HCT116 (cell line): ENCODE measurements around the gene MAFG. TPM values are rescaled to one million over a fixed set of nuclear protein-coding genes. Genes with fewer than 3 reads are reported as not detected.

Source experiments
- ATAC-seq: fragments of 200-7000 bp; cut with Tn5 transposase; 2 replicates; pipeline ENCODE4 v1.9.1; 2020; ENCODE audit warnings: mild to moderate bottlenecking, moderate library complexity
- BruUV-seq: library from RNA; stranded (reverse); fragments of 400-500 nt; replicated peaks from 2 replicates; lab custom pipeline; 2021; lab: Mats Ljungman, UMichigan
- CTCF ChIA-PET: fragments of 300-600 bp; sonication (Branson Sonifier 250); formaldehyde crosslinking; loops from one replicate; lab custom pipeline; 2021; ENCODE audit warnings: antibody characterized with exemption; lab: Charles Lee
- POLR2A ChIA-PET: fragments of 300-600, 350-600 bp; sonication (Branson Sonifier 250); formaldehyde crosslinking; loops from one replicate; lab custom pipeline; 2021; ENCODE audit warnings: antibody characterized with exemption; lab: Charles Lee
- RAD21 ChIA-PET, 2 experiments: fragments of 300-600 bp; sonication (Branson Sonifier 250); formaldehyde crosslinking; loops; one replicate each; lab custom pipeline; 2023; ENCODE audit warnings: low total read pairs in 2 of 2; ENCODE audit not compliant: uncharacterized antibody in 2 of 2, unreplicated experiment in 2 of 2, low non-redundant PET in 1 of 2; lab: Charles Lee
- DNase-seq: peaks from one replicate; pipeline ENCODE4 v3.0.0-alpha.2; 2010; ENCODE audit warnings: low read depth, low spot score
- H2AFZ ChIP-seq: fragments of 200-600 bp; shearing (Covaris generic), sonication (generic); 2 replicates; pipeline ENCODE4 v1.6.1; 2017; ENCODE audit warnings: low read depth, mixed run types, mixed read lengths, antibody characterized with exemption, low read length; ENCODE audit not compliant: poor library complexity, severe bottlenecking
- H3K27ac ChIP-seq: 2 replicates; pipeline ENCODE4 v1.5.1; 2012; ENCODE audit warnings: low read depth, low read length
- H3K27me3 ChIP-seq: fragments of 200-600 bp; sonication (generic); 2 replicates; pipeline ENCODE4 v1.6.1; 2016; ENCODE audit warnings: mixed run types, low read length, mixed read lengths; ENCODE audit not compliant: insufficient read depth
- H3K36me3 ChIP-seq, 2 experiments: fragments of 200-500 bp in 1 of 2; fragments of 200-600 bp in 1 of 2; sonication (Bioruptor generic) in 1 of 2; sonication (generic) in 1 of 2; 2 replicates each; pipeline versions ENCODE4 v1.5.1 to v1.6.1; 2014 to 2016; ENCODE audit warnings: low read length in 2 of 2, inconsistent platforms in 1 of 2, mixed read lengths in 1 of 2, mixed run types in 1 of 2; ENCODE audit not compliant: insufficient read depth in 2 of 2, control insufficient read depth in 1 of 2
- H3K4me1 ChIP-seq, 2 experiments: fragments of 200-600 bp in 1 of 2; sonication (generic) in 1 of 2; 2 replicates each; pipeline versions ENCODE4 v1.5.1 to v1.6.1; 2012 to 2017; ENCODE audit warnings: low read length in 2 of 2, inconsistent platforms in 1 of 2, mild to moderate bottlenecking in 1 of 2, mixed read lengths in 1 of 2, mixed run types in 1 of 2, moderate library complexity in 1 of 2; ENCODE audit not compliant: insufficient read depth in 2 of 2, control insufficient read depth in 1 of 2
- H3K4me2 ChIP-seq: fragments of 200-600 bp; sonication (generic); 2 replicates; pipeline ENCODE4 v1.6.1; 2017; ENCODE audit warnings: mixed run types, low read length, mixed read lengths
- H3K4me3 ChIP-seq, 2 experiments: fragments of 200-600 bp in 1 of 2; sonication (generic) in 1 of 2; replicated peaks in 1 of 2; 2 replicates each; pipeline ENCODE4 v1.5.1; 2011 to 2016; ENCODE audit warnings: low read length in 2 of 2, control low read depth in 1 of 2, low read depth in 1 of 2, mild to moderate bottlenecking in 1 of 2, mixed read lengths in 1 of 2, mixed run types in 1 of 2
- H3K79me2 ChIP-seq: fragments of 200-600 bp; sonication (generic); 2 replicates; pipeline ENCODE4 v1.6.1; 2017; ENCODE audit warnings: mild to moderate bottlenecking, mixed run types, low read length, moderate library complexity, mixed read lengths; ENCODE audit not compliant: insufficient read depth
- H3K9ac ChIP-seq: fragments of 200-600 bp; sonication (generic); 2 replicates; pipeline ENCODE4 v1.6.1; 2016; ENCODE audit warnings: low read length, mixed read lengths
- H3K9me2 ChIP-seq: fragments of 200-600 bp; sonication (generic), shearing (Covaris generic); 2 replicates; pipeline ENCODE4 v1.6.1; 2017; ENCODE audit warnings: mixed run types, mild to moderate bottlenecking, moderate library complexity; ENCODE audit not compliant: insufficient read depth
- H3K9me3 ChIP-seq, 2 experiments: fragments of 200-500 bp in 1 of 2; fragments of 200-600 bp in 1 of 2; sonication (Bioruptor generic) in 1 of 2; sonication (generic) in 1 of 2; 2 replicates each; pipeline ENCODE4 v1.6.1; 2014 to 2017; ENCODE audit warnings: low read length in 2 of 2, mixed read lengths in 2 of 2, inconsistent platforms in 1 of 2, low read depth in 1 of 2, mild to moderate bottlenecking in 1 of 2, mixed run types in 1 of 2, moderate library complexity in 1 of 2; ENCODE audit not compliant: control insufficient read depth in 1 of 2, insufficient read depth in 1 of 2
- H4K20me1 ChIP-seq: fragments of 200-600 bp; sonication (generic), shearing (Covaris generic); 2 replicates; pipeline ENCODE4 v1.6.1; 2017; ENCODE audit warnings: mixed run types, mild to moderate bottlenecking, moderate library complexity; ENCODE audit not compliant: insufficient read depth
- CTCF ChIP-seq, 3 experiments: fragments of 200-600 bp in 1 of 3; sonication (generic) in 1 of 3; IDR thresholded peaks in 2 of 3; conservative IDR thresholded peaks in 1 of 3; 2 replicates each; pipeline ENCODE4 v1.5.1; 2012 to 2017; ENCODE audit warnings: low read depth in 2 of 3, low read length in 2 of 3, antibody characterized with exemption in 1 of 3, borderline replicate concordance in 1 of 3, control low read depth in 1 of 3, mild to moderate bottlenecking in 1 of 3, mixed read lengths in 1 of 3, mixed run types in 1 of 3, moderate library complexity in 1 of 3; ENCODE audit not compliant: insufficient read depth in 1 of 3
- ELF1 ChIP-seq: IDR thresholded peaks from 2 replicates; pipeline ENCODE4 v1.6.1; 2012; ENCODE audit warnings: low read depth, borderline replicate concordance
- MAX ChIP-seq: IDR thresholded peaks from 2 replicates; pipeline ENCODE4 v1.6.1; 2012
- RAD21 ChIP-seq: IDR thresholded peaks from 2 replicates; pipeline ENCODE4 v1.6.1; 2012; ENCODE audit warnings: low read depth, mild to moderate bottlenecking
- SIN3A ChIP-seq: IDR thresholded peaks from 2 replicates; pipeline ENCODE4 v1.6.1; 2012; ENCODE audit warnings: low read depth
- TCF7L2 ChIP-seq: IDR thresholded peaks from 2 replicates; pipeline ENCODE4 v1.7.0; 2011; ENCODE audit warnings: borderline replicate concordance, inconsistent platforms; ENCODE audit not compliant: insufficient read depth, insufficient read length; ENCODE audit errors: extremely low read depth
- YY1 ChIP-seq: IDR thresholded peaks from 2 replicates; pipeline ENCODE4 v1.6.1; 2011; ENCODE audit warnings: low read length, low read depth, moderate library complexity, mild to moderate bottlenecking; ENCODE audit not compliant: insufficient replicate concordance; ENCODE audit errors: extremely low read depth
- ZFX ChIP-seq: fragments of 450-650 bp; IDR thresholded peaks from 2 replicates; pipeline ENCODE4 v1.6.1; 2017
- ZNF274 ChIP-seq: fragments of 200-500 bp; sonication (Bioruptor generic); IDR thresholded peaks from 2 replicates; pipeline ENCODE4 v1.6.1; 2014; ENCODE audit warnings: mild to moderate bottlenecking, low read depth, low read length, inconsistent platforms
- intact Hi-C: fragments of 100-400 bp; cut with micrococcal nuclease; formaldehyde crosslinking; loops from 2 replicates; pipeline ENCODE4 v1.10.0; 2022
- total RNA-seq: library from RNA; stranded (reverse); gene quantifications from one replicate; pipeline ENCODE4 v1.2.1, GENCODE V29; 2021; ENCODE audit not compliant: unreplicated experiment

The MAFG gene
- total RNA-seq, 1 experiment from 2014 or later, result 46.8 TPM

GRCh38 chr17:81908793-81909192 lies 18.7 kb downstream of the MAFG start:
- Histone ChIP-seq H2AFZ (no peak overlapping the region), H3K9me2 (no peaks in the 10 kb centered on the region), H3K4me1 (peaks cover 28 to 36% of the 10 kb centered on the region in 2 experiments), H3K36me3 (peaks cover 6 to 21% of the 10 kb centered on the region in 2 experiments), H3K27ac (no peak overlapping the region; the same call in 1 of the 2 replicates), H3K9me3 (no peaks in the 10 kb centered on the region), H3K27me3 (no peaks in the 10 kb centered on the region), H4K20me1 (no peaks in the 10 kb centered on the region), H3K79me2 (peaks cover 8% of the 10 kb centered on the region; the same call in 1 of the 2 replicates), H3K4me3 (no peak overlapping the region), H3K9ac (no peak overlapping the region), H3K4me2 (no peak overlapping the region)
- ChIA-PET RAD21 (no interaction called here), POLR2A (no interaction called here), CTCF (no interaction called here)
- TF ChIP-seq TCF7L2 (no peak), ZFX (no peak), SIN3A (no peak), ZNF274 (no peak)
- ATAC-seq, result no peak
- no peak for DNase-seq
- no TSS peak for BruUV-seq
- intact Hi-C loops, result no loop called here

GRCh38 chr17:81907219-81908145 lies 20.1 kb downstream of the MAFG start:
- RAD21 ChIA-PET, result no interaction called here
- POLR2A ChIA-PET, result no interaction called here
- no peak for TF ChIP-seq YY1
- no peak for TF ChIP-seq ELF1
- TF ChIP-seq SIN3A, result no peak
- peak in 2 of 3 experiments; percentile 24; a peak in 2 of 6 replicates for TF ChIP-seq CTCF (IDR thresholded peaks at IDR 0.05 in 2 of 3, conservative IDR thresholded peaks at IDR 0.05 in 1 of 3; ENCODE audit: borderline replicate concordance in 1 of 3, insufficient read depth in 1 of 3, low read depth in 2 of 3, low read length in 2 of 3)
- TF ChIP-seq RAD21, result no peak
- TF ChIP-seq MAX, result no peak
- H3K27me3 ChIP-seq, result no peaks in the 10 kb centered on the region
- H3K36me3 ChIP-seq, result peaks cover 0 to 13% of the 10 kb centered on the region in 2 experiments; a peak in 2 of 4 replicates
- H2AFZ ChIP-seq, result no peak overlapping the region
- intact Hi-C loops, result no loop called here
- H3K27ac ChIP-seq, result no peak overlapping the region
- H3K9me2 ChIP-seq, result no peaks in the 10 kb centered on the region
- no peak overlapping the region for H3K4me3 ChIP-seq
- no peak for ATAC-seq
- peaks cover 8% of the 10 kb centered on the region; the same call in 1 of the 2 replicates for H3K79me2 ChIP-seq
- H3K4me1 ChIP-seq, result peaks cover 16 to 26% of the 10 kb centered on the region in 2 experiments
- no TSS peak for BruUV-seq
- no peak for DNase-seq
- H4K20me1 ChIP-seq, result no peaks in the 10 kb centered on the region
- no peak overlapping the region for H3K4me2 ChIP-seq
- CTCF ChIA-PET, result no interaction called here
- H3K9me3 ChIP-seq, result no peaks in the 10 kb centered on the region
- no peak overlapping the region for H3K9ac ChIP-seq
